H7 (cell line): Measurements from ENCODE around the gene HOTAIR. TPM values are rescaled to one million over a fixed set of nuclear protein-coding genes. Genes with fewer than 3 reads are reported as not detected.

Experiments
- DNase-seq: peaks from one replicate; pipeline ENCODE4 v3.0.0; 2012
- H3K27me3 ChIP-seq: 2 replicates; pipeline ENCODE4 v1.6.0; 2011; ENCODE audit warnings: mild to moderate bottlenecking, low read length; ENCODE audit not compliant: control insufficient read depth, insufficient read depth
- H3K36me3 ChIP-seq: replicated peaks from 2 replicates; pipeline ENCODE4 v1.5.1; 2011; ENCODE audit warnings: low read length; ENCODE audit not compliant: control insufficient read depth, insufficient read depth
- H3K4me3 ChIP-seq: 2 replicates; pipeline ENCODE4 v1.5.1; 2011; ENCODE audit warnings: low read depth, mild to moderate bottlenecking, control low read depth, low read length, moderate library complexity; ENCODE audit not compliant: insufficient read depth
- total RNA-seq: library from RNA; depleted of rRNA; stranded (reverse); fragments of >200 nt; shearing (Covaris generic); gene quantifications from 2 replicates; pipeline ENCODE4 v1.2.3, GENCODE V29; 2014

The HOTAIR gene
- total RNA-seq, 1 experiment from 2014 or later, result not detected

GRCh38 chr12:54005853-54006558, 31.3 kb upstream of the HOTAIR start:
- peaks cover 100% of the 10 kb centered on the region for H3K27me3 ChIP-seq

GRCh38 chr12:54005531-54005852, 30.7 kb upstream of the HOTAIR start:
- Histone ChIP-seq H3K36me3 (no peaks in the 10 kb centered on the region), H3K27me3 (peaks cover 100% of the 10 kb centered on the region), H3K4me3 (no peak overlapping the region)
- peak; percentile 65 for DNase-seq

More at GRCh38 chr12:54005853-54006558, 31.3 kb upstream of the HOTAIR start:
- peak; percentile 97 for DNase-seq
- Histone ChIP-seq H3K36me3 (no peaks in the 10 kb centered on the region), H3K4me3 (no peak overlapping the region)

- Histone ChIP-seq H3K36me3 (no peaks in the 10 kb centered on the region), H3K4me3 (no peak overlapping the region), H3K27me3 (peaks cover 100% of the 10 kb centered on the region)
- DNase-seq, result peak; percentile 70
Observed at GRCh38 chr12:54004841-54005530, 30.2 kb upstream of the HOTAIR start.

GRCh38 chr12:54004063-54004840, 29.5 kb upstream of the HOTAIR start:
- Histone ChIP-seq H3K36me3 (no peaks in the 10 kb centered on the region), H3K4me3 (no peak overlapping the region), H3K27me3 (peaks cover 100% of the 10 kb centered on the region)
- no peak for DNase-seq

GRCh38 chr12:54003625-54004024, 28.9 kb upstream of the HOTAIR start:
- H3K27me3 ChIP-seq, result peaks cover 100% of the 10 kb centered on the region
- DNase-seq, result no peak
- no peaks in the 10 kb centered on the region for H3K36me3 ChIP-seq
- H3K4me3 ChIP-seq, result no peak overlapping the region

- peaks cover 100% of the 10 kb centered on the region for H3K27me3 ChIP-seq
- no peak for DNase-seq
- no peak overlapping the region for H3K4me3 ChIP-seq
- H3K36me3 ChIP-seq, result no peaks in the 10 kb centered on the region
Observed at GRCh38 chr12:54002915-54003389, 28.2 kb upstream of the HOTAIR start.

GRCh38 chr12:54002278-54002914, 27.6 kb upstream of the HOTAIR start:
- Histone ChIP-seq H3K4me3 (no peak overlapping the region), H3K27me3 (peaks cover 100% of the 10 kb centered on the region), H3K36me3 (no peaks in the 10 kb centered on the region)
- no peak for DNase-seq

GRCh38 chr12:54001283-54002187, 26.8 kb upstream of the HOTAIR start:
- DNase-seq, result no peak

GRCh38 chr12:54000116-54001114, 25.7 kb upstream of the HOTAIR start, which contains the start of gene HOXC9:
TSS of gene HOXC9 (plus strand) at chr12:54000161. CDS start at chr12:54000189, 28 bp downstream.
- Histone ChIP-seq H3K36me3 (no peaks in the 10 kb centered on the region), H3K27me3 (peaks cover 100% of the 10 kb centered on the region), H3K4me3 (peak within 1 kb of the TSS; percentile 13; the same call in 1 of the 2 replicates)
- DNase-seq, result no peak

More at GRCh38 chr12:54001283-54002187, 26.8 kb upstream of the HOTAIR start:
- Histone ChIP-seq H3K4me3 (no peak overlapping the region), H3K36me3 (no peaks in the 10 kb centered on the region), H3K27me3 (peaks cover 100% of the 10 kb centered on the region)

GRCh38 chr12:53999559-54000115, 24.9 kb upstream of the HOTAIR start:
- DNase-seq, result peak; percentile 82
- no peaks in the 10 kb centered on the region for H3K36me3 ChIP-seq
- no peak overlapping the region for H3K4me3 ChIP-seq
- peaks cover 100% of the 10 kb centered on the region for H3K27me3 ChIP-seq

GRCh38 chr12:53998900-53999236, 24.1 kb upstream of the HOTAIR start:
- DNase-seq, result no peak
- Histone ChIP-seq H3K4me3 (no peak overlapping the region), H3K27me3 (peaks cover 100% of the 10 kb centered on the region), H3K36me3 (no peaks in the 10 kb centered on the region)

GRCh38 chr12:53998110-53998899, 23.6 kb upstream of the HOTAIR start:
- H3K27me3 ChIP-seq, result peaks cover 100% of the 10 kb centered on the region
- no peak for DNase-seq
- no peaks in the 10 kb centered on the region for H3K36me3 ChIP-seq
- H3K4me3 ChIP-seq, result no peak overlapping the region
